DND-41 (cell line): ENCODE measurements around the gene FDX1.

Experiments used
- EZH2 ChIP-seq: IDR thresholded peaks from 3 replicates; pipeline ENCODE4 v1.6.1; 2012; ENCODE audit warnings: borderline replicate concordance, low read depth, mild to moderate bottlenecking, moderate library complexity, low read length, inconsistent platforms; ENCODE audit not compliant: severe bottlenecking
- TF ChIP-seq, protein P1 (sequence below): IDR thresholded peaks from 2 replicates; pipeline ENCODE4 v1.5.1; 2012; ENCODE audit warnings: borderline replicate concordance, low read length, moderate library complexity, mild to moderate bottlenecking; ENCODE audit not compliant: poor library complexity, severe bottlenecking; ENCODE audit errors: extremely low read depth

DNA sequence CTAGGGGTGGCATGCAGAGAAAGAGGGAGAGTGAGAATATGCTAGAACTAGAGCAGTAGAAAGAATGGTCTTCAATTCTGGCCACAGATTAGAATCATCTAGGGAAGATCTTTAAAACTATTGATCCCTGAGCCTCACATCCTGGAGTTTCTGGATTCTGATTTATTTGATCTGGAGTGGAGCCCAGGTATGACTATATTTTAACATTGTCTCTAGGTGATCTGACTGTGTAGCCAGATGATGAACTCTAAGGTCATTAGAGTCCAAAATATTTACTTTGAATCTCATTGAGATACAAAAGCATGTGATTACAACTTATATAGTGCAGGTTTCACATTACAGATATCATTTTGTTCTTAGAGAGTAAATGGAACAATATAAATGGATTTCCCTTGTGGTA is 79.7 kb downstream of the FDX1 start:
- TF ChIP-seq, protein P1, sequence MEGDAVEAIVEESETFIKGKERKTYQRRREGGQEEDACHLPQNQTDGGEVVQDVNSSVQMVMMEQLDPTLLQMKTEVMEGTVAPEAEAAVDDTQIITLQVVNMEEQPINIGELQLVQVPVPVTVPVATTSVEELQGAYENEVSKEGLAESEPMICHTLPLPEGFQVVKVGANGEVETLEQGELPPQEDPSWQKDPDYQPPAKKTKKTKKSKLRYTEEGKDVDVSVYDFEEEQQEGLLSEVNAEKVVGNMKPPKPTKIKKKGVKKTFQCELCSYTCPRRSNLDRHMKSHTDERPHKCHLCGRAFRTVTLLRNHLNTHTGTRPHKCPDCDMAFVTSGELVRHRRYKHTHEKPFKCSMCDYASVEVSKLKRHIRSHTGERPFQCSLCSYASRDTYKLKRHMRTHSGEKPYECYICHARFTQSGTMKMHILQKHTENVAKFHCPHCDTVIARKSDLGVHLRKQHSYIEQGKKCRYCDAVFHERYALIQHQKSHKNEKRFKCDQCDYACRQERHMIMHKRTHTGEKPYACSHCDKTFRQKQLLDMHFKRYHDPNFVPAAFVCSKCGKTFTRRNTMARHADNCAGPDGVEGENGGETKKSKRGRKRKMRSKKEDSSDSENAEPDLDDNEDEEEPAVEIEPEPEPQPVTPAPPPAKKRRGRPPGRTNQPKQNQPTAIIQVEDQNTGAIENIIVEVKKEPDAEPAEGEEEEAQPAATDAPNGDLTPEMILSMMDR, result no peak
- TF ChIP-seq EZH2, result no peak
